PFSK-1 (cell line): ENCODE measurements around the gene HNRNPF.

Experiments used
- POLR2AphosphoS5 ChIP-seq: IDR thresholded peaks from 2 replicates; pipeline ENCODE4 v1.6.1; 2012; ENCODE audit warnings: low read depth, mild to moderate bottlenecking, control low read depth, low read length, moderate library complexity
- SIN3A ChIP-seq: IDR thresholded peaks from 2 replicates; pipeline ENCODE4 v1.6.1; 2012; ENCODE audit warnings: mild to moderate bottlenecking, low read length, moderate library complexity, borderline replicate concordance; ENCODE audit not compliant: insufficient read depth
- TF ChIP-seq, protein P1 (sequence below), 2 experiments: IDR thresholded peaks; 2 replicates each; pipeline versions ENCODE4 v1.6.1 to v1.8.0; 2011 to 2012; ENCODE audit warnings: low read depth in 2 of 2, low read length in 2 of 2, control low read depth in 1 of 2, inconsistent platforms in 1 of 2, mild to moderate bottlenecking in 1 of 2, moderate library complexity in 1 of 2; ENCODE audit not compliant: insufficient read depth in 1 of 2

DNA sequence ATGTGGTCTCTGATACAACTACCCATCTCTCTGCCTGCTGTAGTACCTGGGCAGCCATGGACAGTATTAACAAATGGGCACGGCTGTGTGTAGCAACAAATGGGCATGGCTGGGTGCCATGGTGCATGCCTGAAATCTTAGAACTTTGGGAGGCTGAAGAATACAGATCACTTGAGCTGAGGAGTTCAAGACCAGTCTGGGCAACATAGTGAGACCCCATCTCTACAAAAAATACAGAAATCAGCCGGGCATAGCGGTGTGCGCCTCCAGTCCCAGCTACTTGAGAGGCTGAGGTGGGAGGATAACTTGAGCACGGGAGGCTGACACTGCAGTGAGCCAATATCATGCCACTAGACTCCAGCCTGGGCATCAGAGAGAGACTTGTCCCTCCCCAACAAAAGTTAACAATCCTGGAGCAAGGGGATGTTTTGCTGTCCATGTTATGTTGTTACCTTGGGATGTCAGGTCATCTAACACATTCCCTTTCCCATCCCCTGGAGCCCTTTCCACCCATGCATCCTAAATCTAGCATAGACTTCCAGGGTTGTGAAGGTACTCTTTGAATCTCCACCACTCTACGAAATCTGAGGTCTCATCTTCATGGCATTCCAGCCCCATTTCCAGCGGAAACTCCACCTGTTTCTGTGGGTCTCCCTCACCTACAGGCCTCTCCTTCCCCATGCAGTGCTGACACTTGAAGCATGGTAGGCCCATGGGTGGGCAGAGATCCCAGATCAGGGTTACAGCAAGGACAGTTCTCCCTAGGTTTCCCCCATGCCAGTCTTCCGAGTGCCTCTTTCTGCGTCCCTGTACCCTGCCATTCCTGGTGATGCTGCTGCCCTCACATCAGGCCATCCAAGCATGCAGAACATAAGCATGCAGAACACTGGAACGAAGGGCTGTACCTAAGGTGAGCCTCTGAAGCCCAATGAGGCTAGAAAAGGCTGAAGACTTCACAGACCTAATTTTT, 24.4 kb downstream of the HNRNPF start:
- TF ChIP-seq, protein P1, sequence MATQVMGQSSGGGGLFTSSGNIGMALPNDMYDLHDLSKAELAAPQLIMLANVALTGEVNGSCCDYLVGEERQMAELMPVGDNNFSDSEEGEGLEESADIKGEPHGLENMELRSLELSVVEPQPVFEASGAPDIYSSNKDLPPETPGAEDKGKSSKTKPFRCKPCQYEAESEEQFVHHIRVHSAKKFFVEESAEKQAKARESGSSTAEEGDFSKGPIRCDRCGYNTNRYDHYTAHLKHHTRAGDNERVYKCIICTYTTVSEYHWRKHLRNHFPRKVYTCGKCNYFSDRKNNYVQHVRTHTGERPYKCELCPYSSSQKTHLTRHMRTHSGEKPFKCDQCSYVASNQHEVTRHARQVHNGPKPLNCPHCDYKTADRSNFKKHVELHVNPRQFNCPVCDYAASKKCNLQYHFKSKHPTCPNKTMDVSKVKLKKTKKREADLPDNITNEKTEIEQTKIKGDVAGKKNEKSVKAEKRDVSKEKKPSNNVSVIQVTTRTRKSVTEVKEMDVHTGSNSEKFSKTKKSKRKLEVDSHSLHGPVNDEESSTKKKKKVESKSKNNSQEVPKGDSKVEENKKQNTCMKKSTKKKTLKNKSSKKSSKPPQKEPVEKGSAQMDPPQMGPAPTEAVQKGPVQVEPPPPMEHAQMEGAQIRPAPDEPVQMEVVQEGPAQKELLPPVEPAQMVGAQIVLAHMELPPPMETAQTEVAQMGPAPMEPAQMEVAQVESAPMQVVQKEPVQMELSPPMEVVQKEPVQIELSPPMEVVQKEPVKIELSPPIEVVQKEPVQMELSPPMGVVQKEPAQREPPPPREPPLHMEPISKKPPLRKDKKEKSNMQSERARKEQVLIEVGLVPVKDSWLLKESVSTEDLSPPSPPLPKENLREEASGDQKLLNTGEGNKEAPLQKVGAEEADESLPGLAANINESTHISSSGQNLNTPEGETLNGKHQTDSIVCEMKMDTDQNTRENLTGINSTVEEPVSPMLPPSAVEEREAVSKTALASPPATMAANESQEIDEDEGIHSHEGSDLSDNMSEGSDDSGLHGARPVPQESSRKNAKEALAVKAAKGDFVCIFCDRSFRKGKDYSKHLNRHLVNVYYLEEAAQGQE (IDR thresholded peaks at IDR 0.05; ENCODE audit: insufficient read depth in 1 of 2, low read depth in 2 of 2, low read length in 2 of 2): no peak
- TF ChIP-seq SIN3A: no peak
- TF ChIP-seq POLR2AphosphoS5: peak; percentile 68
